ENCODE data around the gene UBE2J1. TPM values are rescaled to one million over a fixed set of nuclear protein-coding genes. Genes with fewer than 3 reads are reported as not detected.
"Not testable (repeated sequence)": the region's sequence is repeated elsewhere in the genome, so short reads cannot be mapped to it uniquely, and the experiment has no call there.

Gene UBE2J1
- polyA plus RNA-seq, 4 donors, result 54.8 to 69.7 (median 67.4) TPM

DNA sequence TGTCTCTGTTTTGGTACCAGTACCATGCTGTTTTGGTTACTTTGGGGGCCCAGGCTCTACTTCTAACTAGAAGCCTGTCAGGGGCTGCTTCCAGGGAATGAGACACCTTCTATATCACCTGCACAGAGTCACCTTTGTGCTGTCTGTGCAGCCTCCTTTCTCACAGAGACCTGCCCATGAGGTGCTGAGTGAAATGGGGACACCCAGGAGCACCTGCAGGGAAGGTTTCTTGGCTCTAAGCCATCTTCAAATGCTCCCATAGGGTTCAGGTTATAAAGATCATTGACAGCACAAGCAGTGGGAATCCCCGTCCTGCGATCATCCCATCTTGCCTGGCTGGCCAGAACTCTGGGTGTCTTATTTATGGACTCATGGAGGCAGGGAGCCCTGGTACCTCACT is 56.5 kb downstream of the UBE2J1 start:
- DNase-seq (ENCODE audit: low read depth in 4 of 4, low spot score in 3 of 4), result no peak

DNA sequence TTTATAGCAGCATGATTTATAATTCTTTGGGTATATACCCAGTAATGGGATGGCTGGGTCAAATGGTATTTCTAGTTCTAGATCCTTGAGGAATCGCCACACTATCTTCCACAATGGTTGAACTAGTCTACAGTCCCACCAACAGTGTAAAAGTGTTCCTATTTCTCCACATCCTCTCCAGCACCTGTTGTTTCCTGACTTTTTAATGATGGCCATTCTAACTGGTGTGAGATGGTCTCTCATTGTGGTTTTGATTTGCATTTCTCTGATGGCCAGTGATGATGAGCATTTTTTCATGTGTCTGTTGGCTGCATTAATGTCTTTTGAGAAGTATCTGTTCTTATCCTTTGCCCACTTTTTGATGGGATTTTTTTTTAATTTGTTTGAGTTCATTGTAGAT is 57.4 kb downstream of the UBE2J1 start:
- not testable (repeated sequence) for DNase-seq (ENCODE audit: low read depth in 4 of 4, low spot score in 3 of 4)

GRCh38 chr6:89291256-89291819 is 61.2 kb downstream of the UBE2J1 start:
- no peak for DNase-seq (ENCODE audit: low read depth in 4 of 4, low spot score in 3 of 4)

- no peak for DNase-seq (ENCODE audit: low read depth in 4 of 4, low spot score in 3 of 4)
These were observed 61.9 kb downstream of the UBE2J1 start for GRCh38 chr6:89290401-89291155.

GRCh38 chr6:89289710-89290109 is 62.8 kb downstream of the UBE2J1 start:
- DNase-seq (ENCODE audit: low read depth in 4 of 4, low spot score in 3 of 4), result no peak

DNA sequence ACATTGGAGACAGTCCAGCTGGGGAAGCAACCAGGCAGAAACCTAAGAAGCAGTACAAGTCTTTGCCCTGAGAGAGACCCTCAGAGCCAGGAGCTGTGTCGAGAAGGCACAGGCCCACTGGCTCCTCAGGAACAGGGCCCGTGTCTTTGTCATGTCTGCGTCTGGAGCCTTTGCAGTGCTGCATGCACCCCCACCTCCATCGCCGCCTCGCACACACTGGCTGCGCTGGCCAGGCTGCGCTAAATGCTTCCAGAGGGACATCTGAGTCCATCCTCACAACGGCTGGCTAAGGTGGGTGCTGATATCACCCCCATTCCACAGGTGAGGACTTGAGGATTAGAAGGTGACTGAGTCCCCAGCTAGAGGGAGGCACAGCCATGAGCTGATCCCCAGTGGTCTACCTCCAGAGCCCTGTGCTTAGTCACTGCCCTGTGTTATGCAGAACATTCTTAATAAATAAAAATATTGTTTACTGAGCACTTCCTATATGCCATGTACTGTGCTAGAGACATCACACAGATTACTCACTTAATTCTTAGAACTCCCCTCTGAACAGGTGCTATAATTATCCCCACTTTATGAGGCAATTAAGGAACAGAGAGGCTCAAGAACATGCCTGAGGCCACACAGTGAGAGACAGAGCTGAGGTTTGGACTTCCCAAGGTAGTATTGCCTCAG is 65.0 kb downstream of the UBE2J1 start:
- DNase-seq (ENCODE audit: low read depth in 4 of 4, low spot score in 3 of 4), result no peak

GRCh38 chr6:89286516-89286915 is 66.0 kb downstream of the UBE2J1 start:
- no peak for DNase-seq (ENCODE audit: low read depth in 4 of 4, low spot score in 3 of 4)

GRCh38 chr6:89284963-89285735 is 67.4 kb downstream of the UBE2J1 start:
- DNase-seq (ENCODE audit: low read depth in 4 of 4, low spot score in 3 of 4), result no peak

DNA sequence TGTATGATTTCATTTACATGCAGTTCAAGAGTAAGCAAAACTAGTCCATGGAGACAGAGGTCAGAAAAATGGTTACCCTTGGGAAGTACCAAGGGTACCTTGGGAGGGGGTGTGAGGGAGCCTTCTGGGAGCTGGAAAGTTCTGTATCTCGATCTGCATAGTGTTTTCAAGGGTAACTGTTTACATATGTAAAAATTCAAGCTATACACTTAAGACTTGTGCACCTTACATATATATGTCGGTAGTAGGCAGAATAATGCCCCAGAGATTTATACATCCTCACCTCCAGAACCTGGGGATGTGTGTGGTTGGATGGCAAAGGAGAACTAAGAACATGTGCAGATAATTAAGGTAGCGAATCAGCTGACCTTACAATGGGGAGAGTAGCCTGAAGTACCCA is 68.4 kb downstream of the UBE2J1 start:
- DNase-seq (ENCODE audit: low read depth in 4 of 4, low spot score in 3 of 4), result no peak

- DNase-seq (ENCODE audit: low read depth in 4 of 4, low spot score in 3 of 4), result no peak
These were observed 69.8 kb downstream of the UBE2J1 start for GRCh38 chr6:89282749-89283148.

GRCh38 chr6:89281779-89282246 is 70.7 kb downstream of the UBE2J1 start:
- DNase-seq (ENCODE audit: low read depth in 4 of 4, low spot score in 3 of 4), result no peak

GRCh38 chr6:89278956-89279355 is 73.6 kb downstream of the UBE2J1 start:
- DNase-seq (ENCODE audit: low read depth in 4 of 4, low spot score in 3 of 4), result no peak

Other genes starting within 250 kb of the UBE2J1 start
- gene SRSF12, start 234.7 kb downstream of the UBE2J1 start, polyA plus RNA-seq (ENCODE audit: insufficient read length in 4 of 4), result 10 to 100 TPM; 13.8 to 18.6 (median 15.4) TPM
- 10 to 100 TPM; 36.6 to 43.3 (median 39.3) TPM for gene PM20D2, start 206.7 kb downstream of the UBE2J1 start, polyA plus RNA-seq (ENCODE audit: insufficient read length in 4 of 4)
- gene GABRR1, start 135.4 kb downstream of the UBE2J1 start, polyA plus RNA-seq (ENCODE audit: insufficient read length in 4 of 4), result 1 to 10 TPM; 1.3 to 2.9 (median 2.4) TPM
- 1 to 10 TPM; 1.1 to 2.3 (median 1.4) TPM for gene GABRR2, start 37.4 kb downstream of the UBE2J1 start, polyA plus RNA-seq (ENCODE audit: insufficient read length in 4 of 4)
- 10 to 100 TPM; 30.8 to 43.0 (median 36.1) TPM for gene RRAGD, start 59.6 kb upstream of the UBE2J1 start, polyA plus RNA-seq (ENCODE audit: insufficient read length in 4 of 4)
- gene ANKRD6, start 80.4 kb upstream of the UBE2J1 start, polyA plus RNA-seq (ENCODE audit: insufficient read length in 4 of 4), result 10 to 100 TPM; 20.0 to 27.6 (median 24.1) TPM